Hypothalamus (tissue), 51 donors: Measurements from ENCODE around the gene ZFHX2.

ENCODE experiments used
- DNase-seq, 51 donors: peaks; one replicate each; lab custom pipeline; 2025; lab: John Stamatoyannopoulos, UW

The ZFHX2 gene

GRCh38 chr14:23561873-23562821 is 10.6 kb upstream of the ZFHX2 start:
- DNase-seq = no peak

GRCh38 chr14:23561259-23561658 is 9.7 kb upstream of the ZFHX2 start:
- DNase-seq = no peak

- DNase-seq = no peak
Measured at GRCh38 chr14:23559926-23560520, 8.5 kb upstream of the ZFHX2 start.

DNA sequence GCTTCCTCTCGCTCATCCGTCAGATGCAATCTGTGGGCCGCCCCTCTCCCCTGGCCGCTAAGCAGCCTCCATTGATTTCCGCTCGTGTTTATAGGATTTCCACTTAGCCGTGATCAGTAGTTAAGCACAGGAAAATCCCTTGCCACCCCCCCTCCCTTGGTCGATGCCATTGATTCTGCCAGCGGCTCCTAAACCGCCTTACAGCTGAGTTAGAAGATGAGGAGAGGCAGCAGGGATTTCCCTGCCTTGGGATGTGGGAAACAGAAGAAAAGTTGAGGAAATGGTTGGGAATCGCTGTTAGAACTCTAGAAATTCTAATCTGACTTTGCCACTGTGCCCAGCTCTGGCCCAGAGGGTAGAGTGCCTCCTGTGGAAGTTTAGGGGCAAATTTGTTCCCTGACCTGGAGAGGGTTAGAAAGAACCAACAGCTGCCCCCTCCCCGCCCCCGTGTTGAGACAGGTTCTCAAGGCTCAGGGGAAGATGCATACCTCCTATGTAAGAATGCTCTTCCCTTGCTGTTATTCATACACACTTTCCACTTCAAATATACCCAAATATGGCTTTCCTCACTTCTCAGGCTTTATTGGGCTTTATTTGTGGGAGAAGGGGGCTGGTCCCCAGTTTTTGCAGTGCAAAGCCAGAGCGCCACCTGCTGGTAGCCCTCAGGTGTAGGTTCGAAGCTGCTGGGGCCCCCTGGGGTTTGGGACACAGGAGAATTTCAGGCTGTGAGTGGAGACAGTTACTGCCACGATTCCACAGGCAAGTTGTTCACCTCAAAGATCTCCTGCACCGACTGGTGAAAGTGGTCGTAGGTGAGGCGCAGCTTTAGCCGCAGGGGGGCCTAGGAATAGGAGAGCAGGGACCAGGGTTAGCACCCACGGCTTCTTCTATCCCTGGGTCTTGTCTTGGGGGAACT is 7.7 kb upstream of the ZFHX2 start:
- peak in 28 of 51 donors; percentile 6 to 69 (median 32) for DNase-seq

- no peak for DNase-seq
Measured at GRCh38 chr14:23558346-23559009, 6.9 kb upstream of the ZFHX2 start.

GRCh38 chr14:23557946-23558345 is 6.4 kb upstream of the ZFHX2 start:
- no peak for DNase-seq

- DNase-seq = no peak
Measured at GRCh38 chr14:23557521-23557920, 6.0 kb upstream of the ZFHX2 start.

GRCh38 chr14:23556700-23557440 is 5.3 kb upstream of the ZFHX2 start:
- DNase-seq = no peak

- peak; percentile 66 to 98 (median 90) for DNase-seq
Measured at GRCh38 chr14:23555882-23556699, 4.5 kb upstream of the ZFHX2 start, which contains the start of gene THTPA. THTPA (plus strand) TSS chr14:23556271; CDS start chr14:23556758, 487 bp downstream.

GRCh38 chr14:23555533-23555881 is 3.9 kb upstream of the ZFHX2 start:
- no peak for DNase-seq

GRCh38 chr14:23550812-23551265 is 726 bp downstream of the ZFHX2 start:
- DNase-seq = peak in 19 of 51 donors; percentile 36 to 66 (median 50)

GRCh38 chr14:23550131-23550811 is 1.3 kb downstream of the ZFHX2 start:
- peak in 2 of 51 donors; percentile 47 to 63 for DNase-seq

DNA sequence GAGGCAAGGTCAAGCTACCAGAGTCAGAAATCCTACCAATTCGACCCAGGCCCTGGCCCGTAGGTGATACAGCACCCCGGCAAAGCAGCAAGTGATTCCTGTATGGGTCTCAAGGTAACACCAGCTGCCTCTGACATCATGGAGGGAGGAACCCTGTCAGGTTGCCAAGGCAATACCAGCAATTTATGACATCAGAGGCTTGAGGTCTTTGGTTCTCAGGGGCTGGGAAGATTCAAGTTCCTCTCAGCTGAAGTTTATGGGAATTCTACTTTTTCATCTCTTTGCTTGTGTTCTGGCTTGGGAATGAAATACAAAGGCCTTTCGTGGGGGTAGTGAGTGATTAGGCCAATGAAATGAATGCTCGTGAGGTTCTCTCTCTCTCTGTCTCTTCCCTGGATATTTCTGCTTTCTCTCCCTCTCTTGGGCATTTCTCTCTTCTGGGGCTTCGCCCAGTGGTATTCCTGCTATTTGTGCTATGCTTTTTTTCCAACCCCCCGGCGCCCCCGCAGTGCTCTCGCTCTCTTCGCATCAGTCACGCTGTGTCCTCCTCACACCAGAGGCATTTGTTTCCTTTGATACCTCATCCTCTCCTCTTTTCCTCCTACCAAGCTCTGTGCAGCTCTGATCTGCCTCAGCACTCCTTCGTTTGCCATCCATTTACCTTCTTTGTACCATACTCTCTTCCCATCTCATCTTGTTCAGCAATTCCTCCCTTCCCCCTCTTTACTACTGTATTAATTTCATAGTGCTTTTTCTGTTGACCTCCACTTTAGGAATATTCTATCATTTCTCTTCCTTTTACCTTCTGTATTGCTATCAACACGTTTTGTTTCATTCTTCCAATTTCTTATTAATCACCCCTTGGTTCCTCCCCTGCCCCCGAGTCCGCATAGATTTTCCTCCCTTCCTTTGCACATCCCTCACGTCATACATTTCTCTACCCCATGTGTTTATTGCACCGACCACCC is 2.9 kb downstream of the ZFHX2 start:
- peak in 4 of 51 donors; percentile 8 to 59 (median 16) for DNase-seq

GRCh38 chr14:23547924-23548323 is 3.6 kb downstream of the ZFHX2 start:
- no peak for DNase-seq

DNA sequence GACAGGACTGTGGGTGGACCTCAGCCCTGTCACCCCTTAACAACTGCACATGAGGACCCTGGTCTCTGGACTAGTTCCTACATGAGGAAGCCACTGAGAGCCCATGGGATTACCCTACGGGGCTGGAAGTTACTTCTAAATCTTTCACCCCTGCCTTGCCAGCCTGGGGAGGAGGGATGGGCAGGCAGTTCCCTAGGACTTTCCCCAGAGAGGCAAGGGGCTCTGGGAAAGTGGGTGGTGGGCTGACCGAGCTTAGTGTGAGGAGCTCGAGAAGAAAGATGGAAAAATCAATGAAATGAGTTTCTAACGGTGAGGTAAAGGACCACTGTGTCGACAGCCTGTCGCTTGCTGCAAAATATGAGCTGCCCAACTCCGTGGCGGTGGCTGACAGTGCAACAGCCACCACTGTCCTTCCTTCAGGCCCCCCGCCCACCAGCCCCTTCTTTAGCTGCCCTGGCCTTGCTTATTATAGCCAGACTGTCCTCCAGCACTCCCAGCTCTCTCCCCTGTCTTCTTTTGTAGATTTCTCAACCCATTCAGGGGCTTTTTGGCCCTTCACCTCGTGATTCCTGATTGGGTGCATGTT is 5.0 kb downstream of the ZFHX2 start:
- no peak for DNase-seq

DNA sequence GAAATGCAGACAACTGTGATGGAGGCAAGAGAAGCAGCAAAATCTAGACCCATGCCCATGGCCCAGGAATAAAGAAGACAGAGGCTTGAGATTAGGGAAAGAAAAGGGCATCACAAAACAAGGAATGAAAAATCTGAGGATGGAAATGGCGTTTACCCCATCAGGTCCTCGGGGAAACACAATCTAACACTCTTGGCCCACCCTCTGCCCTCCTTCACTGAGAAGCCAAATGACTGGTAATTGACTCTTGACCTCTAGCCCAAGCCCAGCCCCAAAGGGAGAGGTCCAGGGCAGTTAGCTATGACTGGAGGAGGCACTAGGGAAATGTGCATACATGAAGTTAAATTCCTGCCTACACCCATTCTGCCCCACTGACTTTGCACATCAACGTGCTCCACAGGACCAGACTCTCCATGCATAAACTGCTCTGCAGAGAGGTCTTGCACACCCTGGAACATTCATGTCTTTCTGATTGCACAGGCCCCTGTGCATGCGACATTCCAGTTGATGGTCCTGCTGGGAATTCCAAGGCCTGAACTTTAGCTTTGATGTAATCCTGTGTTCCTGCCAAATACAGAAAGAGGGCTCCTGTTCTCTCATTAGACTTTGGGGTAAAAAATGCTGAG is 5.7 kb downstream of the ZFHX2 start:
- DNase-seq = no peak
